NCI-H524 treated with DMSO at 0.1 percent for 48 hours (cell line): ENCODE measurements around the gene TCFL5.
A peak's percentile ranks its signal among the peaks of the same experiment; 100 is the strongest.

Source experiments
- DNase-seq: peaks from one replicate; lab custom pipeline; 2025; lab: John Stamatoyannopoulos, UW

Gene TCFL5

DNA sequence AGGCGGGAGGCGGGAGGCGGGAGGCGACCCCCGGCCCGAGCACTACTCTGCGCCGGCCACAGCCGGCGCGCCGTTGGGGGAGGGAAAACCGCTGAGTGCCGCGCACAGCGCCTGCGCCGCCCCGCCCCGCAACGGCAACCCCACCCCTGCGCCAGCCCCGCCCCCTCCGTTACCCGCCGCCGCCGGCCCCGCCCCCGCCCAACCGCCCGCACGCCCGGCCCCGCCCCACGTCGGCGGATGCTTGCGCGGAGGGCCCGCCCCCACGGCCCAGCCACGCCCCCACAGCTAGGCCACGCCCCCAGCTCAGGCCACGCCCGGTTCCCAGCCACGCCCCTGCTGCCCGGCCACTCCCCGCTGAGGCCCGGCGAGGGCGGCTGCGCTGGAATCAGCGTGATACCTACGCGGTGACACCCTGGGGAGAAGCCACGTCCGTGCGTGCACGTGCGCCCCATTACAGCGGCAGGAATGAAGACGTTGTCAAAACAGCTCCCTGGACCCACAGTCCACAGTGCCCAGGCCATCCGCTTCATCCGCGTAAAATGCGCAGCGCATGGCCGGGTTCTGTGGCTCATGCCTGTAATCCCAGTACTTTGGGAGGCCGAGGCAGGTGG lies at the start of gene TCFL5:
TCFL5 (minus strand) TSS at position 97 of the 611 bp plus-strand sequence. CDS start 152 bp downstream, outside the sequence.
- DNase-seq = no peak

GRCh38 chr20:62910777-62911497 lies 49.3 kb upstream of the TCFL5 start:
- DNase-seq = no peak

GRCh38 chr20:62910217-62910766 lies 48.7 kb upstream of the TCFL5 start:
- no peak for DNase-seq

GRCh38 chr20:62908971-62909791 lies 47.6 kb upstream of the TCFL5 start:
- no peak for DNase-seq

DNA sequence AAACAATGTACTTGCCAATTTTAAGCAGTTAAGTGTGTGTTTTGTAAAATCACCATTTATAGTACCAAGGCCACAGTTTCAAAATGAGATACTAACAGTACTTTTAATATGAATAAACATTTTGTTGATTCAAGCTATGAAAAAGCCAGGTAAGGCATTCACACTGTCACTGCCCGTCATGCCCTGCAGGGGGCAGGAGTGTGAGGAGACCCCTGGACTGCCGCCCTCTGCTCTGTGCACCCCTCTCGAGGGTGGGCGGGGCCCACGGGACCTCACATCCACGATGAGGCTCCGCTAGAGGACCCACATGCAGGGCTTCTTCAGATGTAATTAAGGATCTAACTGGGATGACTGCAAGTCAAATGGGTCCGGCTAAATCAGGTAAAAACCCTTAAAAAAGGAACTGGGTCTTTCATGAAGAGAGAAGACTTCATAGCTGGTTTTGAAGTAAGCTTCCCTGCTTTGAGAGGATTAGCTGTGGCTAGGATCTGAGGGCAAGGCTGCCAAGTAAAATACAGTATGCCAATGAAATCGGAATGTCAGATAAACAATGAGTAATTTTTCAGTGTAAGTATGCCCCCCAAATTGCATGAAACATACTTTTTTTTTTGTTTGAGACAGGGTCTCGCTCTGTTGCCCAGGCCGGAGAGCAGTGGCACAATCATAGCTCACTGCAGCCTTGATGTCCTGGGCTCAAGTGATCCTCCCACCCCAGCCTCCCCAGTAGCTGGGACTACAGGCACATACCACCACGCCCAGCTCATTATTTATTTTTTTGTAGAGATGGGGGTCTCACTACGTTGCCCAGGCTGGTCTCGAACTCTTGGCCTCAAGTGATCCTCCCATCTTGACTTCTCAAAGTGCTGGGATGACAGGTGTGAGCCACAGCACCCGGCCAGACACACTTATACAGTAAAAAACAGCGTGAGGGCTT lies 46.0 kb upstream of the TCFL5 start:
- no peak for DNase-seq

DNA sequence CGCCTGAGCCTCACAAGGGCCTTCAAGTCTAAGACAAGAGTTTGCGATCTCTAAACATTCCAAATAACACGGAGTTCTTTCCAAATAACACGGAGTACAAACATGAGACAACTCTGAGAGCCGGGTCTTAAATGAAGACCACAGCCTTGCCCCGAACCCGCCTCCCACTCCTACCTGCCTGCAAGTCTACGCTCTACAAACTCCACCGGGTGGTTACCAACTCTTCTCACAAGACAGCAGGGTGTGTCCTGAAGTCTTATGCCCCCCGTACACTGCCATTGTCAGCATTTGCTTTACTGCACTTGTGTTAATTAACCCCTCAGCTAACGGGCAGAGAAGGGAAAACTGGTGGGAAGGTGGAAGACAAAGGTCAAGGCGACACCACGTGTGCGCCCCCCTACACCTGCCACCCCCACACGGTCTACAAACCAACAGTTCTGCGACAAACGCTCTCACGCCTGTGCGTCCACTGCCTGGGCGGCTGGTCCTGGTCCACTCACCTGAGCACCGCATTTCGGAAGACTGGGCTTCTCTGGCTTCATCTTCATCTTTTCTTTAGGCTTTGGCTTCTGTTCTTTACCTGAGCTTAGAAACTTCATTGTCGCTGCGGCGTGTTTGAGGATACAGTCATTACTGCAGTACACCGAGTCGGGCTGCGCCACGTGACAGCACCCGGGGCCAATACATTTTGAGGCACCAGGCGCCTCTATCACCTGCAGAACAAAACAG lies 45.2 kb upstream of the TCFL5 start:
- DNase-seq = no peak

- DNase-seq = no peak
These were observed 44.6 kb upstream of the TCFL5 start for GRCh38 chr20:62906209-62906608.

DNA sequence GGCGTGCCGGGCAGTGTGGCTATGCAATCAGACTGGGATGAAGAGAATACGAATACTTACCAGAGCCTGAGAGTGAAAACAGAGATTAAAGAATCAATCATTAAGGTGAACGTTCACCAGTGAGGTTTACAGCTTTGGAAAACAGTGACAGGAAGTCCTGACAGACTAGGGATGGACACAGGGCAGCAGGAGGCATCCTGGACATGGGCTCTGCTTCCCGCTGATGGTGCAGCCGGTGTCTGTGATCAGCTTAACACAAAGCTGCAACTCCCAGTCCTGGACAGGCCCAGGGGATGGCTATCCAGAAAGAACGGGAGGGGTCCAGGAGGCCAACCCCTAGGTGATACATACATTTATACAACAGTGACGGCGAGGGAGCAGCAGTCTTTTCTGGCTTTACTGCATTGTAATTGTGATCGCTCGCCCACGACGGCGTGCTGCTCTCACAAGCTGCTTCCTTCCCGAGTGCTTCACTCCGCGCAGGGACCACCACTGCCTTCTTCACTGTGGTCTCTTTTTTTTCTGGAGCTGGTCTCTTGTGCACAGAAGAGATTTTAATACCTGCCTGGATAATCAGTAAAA lies 44.0 kb upstream of the TCFL5 start:
- DNase-seq = no peak

DNA sequence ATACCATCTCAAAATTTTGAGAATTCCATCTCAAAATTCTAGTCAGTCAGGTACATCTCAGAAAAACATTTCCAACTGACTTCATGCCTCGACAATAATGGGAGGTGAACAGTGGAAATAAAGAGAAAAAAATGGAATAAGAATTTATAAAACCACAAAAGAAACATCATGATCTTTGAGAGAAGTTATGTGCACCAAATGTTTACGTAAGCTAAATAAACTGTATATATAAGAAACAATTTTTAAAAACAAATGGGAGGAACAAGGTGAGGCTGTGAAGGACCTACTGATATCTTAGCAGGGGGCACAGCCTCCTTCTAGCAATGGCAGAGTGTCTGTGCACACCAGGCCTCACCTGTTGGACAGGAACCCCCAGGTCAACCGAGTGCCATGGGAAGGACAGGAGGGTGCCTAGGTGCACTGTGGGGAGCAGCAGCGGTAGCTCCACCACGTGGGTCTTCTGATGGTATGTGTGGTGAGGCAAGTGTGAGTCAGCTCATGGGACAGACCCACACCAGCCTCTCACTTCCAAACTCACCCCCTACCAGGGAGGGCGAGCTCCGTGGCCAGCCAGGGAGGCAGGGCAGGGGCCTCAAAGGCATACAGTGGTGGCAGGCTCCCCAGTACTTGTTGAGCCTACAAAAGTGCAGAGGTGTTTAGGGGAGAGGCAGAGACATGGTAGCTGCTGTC lies 41.4 kb upstream of the TCFL5 start:
- no peak for DNase-seq

- DNase-seq = no peak
These were observed 40.3 kb upstream of the TCFL5 start for GRCh38 chr20:62901891-62902290.

DNA sequence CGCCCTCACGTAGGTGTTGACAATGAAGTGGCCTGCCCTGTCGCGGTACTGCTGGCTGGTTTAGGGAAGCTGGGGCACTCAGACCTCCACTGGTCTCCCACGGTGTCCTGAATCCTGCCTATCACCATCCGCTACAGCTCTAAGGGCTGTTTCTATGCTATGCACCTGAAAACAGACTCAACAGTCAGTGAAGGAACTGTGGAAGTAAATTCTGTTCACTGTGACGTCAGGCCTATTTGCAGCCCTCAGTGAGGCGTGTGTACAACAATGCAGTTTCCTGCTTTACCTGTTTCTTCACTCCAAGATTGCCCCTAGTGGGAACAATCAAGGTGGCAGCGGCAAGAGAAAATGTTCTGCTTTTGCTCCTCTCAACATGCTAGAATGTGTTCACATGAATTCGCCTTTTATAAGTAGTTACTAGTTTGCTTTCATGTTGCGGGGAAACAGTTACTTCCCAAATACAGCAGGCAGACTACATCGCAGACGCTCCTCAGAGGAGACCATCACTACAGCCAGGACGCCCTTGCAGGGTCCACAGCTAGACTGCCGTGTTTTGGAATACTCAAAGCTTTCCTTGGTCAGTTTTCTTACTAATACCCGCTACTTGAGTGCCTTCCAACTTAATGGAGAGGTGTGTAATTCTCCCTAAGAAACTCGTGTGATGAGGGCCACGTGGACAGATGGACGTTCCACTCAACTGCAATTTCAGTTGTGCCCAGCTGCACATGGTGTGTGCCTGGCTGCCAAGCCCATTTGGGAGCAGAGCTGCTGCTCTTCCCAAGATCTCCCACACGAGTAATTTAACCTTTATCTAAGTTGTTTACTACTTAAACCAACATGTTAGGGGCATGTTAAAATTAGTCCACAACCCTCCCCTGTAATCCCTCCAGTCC lies 39.3 kb upstream of the TCFL5 start:
- DNase-seq = peak; percentile 55

DNA sequence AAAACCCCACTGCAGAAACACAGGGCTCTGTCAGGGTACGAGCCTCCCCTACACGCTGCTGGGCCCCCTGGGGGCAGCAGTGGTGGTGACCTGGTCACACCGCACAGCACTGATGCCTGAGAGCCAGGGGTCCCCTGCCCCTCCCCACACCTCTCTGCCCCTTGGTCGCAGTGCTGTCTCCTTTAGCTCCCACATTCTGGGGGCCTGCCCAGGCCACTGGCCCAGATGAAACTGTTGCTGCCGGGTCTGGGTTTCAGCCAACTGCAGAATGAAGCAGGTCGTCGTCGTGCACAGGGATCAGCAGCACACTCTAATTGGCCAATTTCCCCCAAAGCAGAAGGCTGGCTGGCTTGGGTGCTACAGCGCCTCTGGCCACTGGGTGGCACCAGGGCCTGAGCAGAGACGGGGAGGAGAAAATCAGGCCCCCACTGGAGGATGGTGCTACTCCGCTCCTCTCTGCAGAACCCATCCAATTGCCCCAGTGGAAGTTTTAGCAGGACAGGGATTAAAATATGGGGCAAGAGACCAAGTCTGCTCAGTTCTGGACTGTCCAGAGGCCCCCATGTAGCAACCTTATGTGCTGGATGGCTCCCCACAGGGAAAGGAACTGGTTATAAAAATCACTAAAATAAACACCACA lies 38.5 kb upstream of the TCFL5 start:
- DNase-seq = peak; percentile 34

DNA sequence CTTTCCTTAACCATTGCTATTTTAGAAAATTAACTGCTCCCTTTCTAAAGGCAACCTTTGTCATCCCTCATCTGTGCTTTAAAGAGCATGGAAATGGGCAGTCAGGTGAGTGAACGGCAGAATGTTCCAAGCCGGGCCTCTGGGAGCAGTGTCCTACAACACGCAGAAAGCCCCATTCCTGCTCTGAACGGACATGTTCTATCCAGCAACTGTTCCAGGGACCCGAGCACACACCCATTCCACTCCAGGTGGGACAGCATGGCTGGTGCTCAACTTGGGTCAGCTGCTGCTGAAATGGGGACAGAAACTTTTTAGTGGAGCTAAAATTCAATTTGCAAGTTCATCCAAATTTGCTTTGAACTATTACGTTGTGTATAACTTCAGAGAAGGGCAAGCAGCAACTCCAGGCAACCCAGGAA lies 38.0 kb upstream of the TCFL5 start:
- DNase-seq = no peak

DNA sequence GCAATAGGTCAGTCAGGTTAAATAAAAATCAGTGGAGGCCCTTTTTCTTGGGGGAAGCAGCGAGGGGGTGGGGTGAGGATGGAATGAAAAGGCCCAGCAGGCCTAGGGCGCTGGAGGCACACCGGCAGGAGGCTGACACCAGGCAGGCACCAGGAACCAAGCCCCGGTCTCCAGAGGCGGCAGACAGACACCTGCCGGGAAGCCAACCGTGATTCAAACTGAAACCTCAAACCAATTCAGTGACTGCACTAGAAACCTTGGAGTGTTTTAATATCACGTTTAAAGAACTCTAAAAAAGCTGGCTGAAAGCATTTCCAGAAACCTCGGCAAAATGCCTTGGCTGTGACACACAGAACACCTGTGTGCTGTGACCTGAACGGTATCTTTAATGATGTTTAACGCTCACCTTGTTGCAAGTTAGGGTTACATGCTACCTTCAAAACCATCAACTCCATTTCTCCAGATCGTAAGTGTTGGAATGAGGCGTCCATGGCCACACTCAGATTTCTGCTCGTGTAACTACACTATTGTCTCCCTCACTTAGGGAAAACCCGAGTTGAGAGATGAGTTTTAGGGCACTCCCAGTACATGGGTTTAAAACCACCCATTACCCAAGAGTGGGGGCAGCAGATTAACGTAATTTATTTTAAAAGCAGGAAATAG lies 37.5 kb upstream of the TCFL5 start:
- no peak for DNase-seq

DNA sequence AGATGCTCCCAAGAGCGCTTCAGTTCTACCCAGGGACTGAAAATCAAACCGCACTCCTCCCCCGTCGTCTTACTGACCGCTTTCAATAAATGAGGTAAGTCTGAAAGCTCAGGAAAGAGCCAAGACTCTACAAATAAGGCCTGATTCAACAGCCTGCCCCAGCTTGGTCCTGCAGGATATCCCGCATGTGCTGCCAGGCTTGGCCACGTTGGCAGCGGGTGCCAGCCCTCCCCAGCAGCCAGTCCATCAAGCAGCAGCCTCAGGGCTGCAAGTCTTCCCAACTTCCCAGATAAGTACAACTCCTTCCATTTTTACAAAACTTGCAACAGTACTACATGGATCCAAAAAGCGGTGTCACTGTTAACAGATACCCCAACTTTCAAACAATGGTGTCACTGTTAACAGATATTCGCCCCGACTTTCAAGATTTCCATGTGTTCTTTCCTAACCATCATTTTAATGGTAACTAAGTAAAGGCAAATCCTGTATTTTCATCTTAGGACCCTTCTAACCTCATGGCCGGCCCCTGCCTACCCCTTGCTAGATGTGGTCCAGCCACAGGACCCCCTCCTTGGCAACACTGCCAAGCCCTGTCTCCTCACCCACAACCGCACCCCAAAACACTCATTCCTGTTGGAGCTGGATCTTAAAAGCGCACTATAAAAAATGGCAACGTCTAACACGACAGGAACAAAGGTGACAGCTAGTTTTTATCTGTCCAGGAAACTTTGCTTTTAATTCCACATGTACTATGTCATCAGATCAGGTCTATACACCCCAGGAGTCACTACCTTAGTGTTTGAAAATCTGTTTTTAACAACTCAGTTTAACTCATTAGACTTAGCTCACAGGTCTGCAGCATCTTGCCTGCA lies 36.7 kb upstream of the TCFL5 start:
- DNase-seq = no peak

DNA sequence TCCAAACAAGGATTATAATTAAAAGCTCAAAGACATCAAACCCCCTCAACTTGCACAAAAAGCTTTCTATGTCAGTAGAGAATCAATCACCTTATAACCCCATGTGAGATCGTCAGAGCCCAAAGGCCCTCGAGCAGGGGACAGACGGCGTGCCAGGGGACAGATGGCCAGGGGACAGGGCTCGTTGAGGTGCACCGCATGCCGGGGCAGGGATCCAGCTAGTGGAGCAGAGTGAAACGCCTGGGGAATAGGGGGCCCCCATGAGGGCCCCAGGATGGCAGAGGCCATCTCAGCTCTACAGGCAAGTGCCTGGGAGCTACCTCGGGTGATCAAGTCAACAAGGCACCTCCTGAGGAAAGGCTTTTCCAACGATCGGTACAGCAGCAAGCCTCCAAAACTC lies 36.0 kb upstream of the TCFL5 start:
- peak; percentile 76 for DNase-seq

- no peak for DNase-seq
These were observed 34.9 kb upstream of the TCFL5 start for GRCh38 chr20:62896526-62896925.
